Activated CD8-positive, alpha-beta T cell treated with anti-CD3 and anti-CD28 coated beads for 36 hours (primary cell): Measurements from ENCODE around the gene VSIG2. TPM values are rescaled to one million over a fixed set of nuclear protein-coding genes. Genes with fewer than 3 reads are reported as not detected.

ENCODE experiments used
- ATAC-seq: fragments of 200-7000 bp; cut with Tn5 transposase; one replicate; pipeline ENCODE4 v1.10.0; 2021; ENCODE audit warnings: mild to moderate bottlenecking, moderate library complexity
- CTCF ChIA-PET: fragments of 350-600 bp; sonication (Branson Sonifier 250); formaldehyde crosslinking; loops from one replicate; lab custom pipeline; 2021; ENCODE audit warnings: antibody characterized with exemption; lab: Charles Lee
- POLR2A ChIA-PET: fragments of 350-600 bp; sonication (Branson Sonifier 250); formaldehyde crosslinking; loops from one replicate; lab custom pipeline; 2021; ENCODE audit warnings: antibody characterized with exemption; lab: Charles Lee
- DNase-seq: peaks from one replicate; pipeline ENCODE4 v3.0.0-alpha.2; 2020
- H3K27ac Mint-ChIP-seq: one replicate; pipeline ENCODE4 v1.8.0; 2021; ENCODE audit warnings: mild to moderate bottlenecking, mixed read lengths
- H3K27me3 Mint-ChIP-seq: one replicate; pipeline ENCODE4 v1.8.0; 2021; ENCODE audit warnings: mixed read lengths
- H3K36me3 Mint-ChIP-seq: one replicate; pipeline ENCODE4 v1.8.0; 2021; ENCODE audit warnings: low read depth, mixed read lengths
- H3K4me1 Mint-ChIP-seq: one replicate; pipeline ENCODE4 v1.8.0; 2021; ENCODE audit warnings: low read depth, mixed read lengths
- H3K4me3 Mint-ChIP-seq: one replicate; pipeline ENCODE4 v1.8.0; 2021; ENCODE audit warnings: mild to moderate bottlenecking, moderate library complexity, mixed read lengths
- H3K9me3 Mint-ChIP-seq: one replicate; pipeline ENCODE4 v1.8.0; 2021; ENCODE audit warnings: mixed read lengths
- intact Hi-C: fragments of 100-400 bp; cut with micrococcal nuclease; formaldehyde crosslinking; loops from one replicate; pipeline ENCODE4 v1.10.0; 2022
- total RNA-seq, 2 experiments: library from RNA; stranded (reverse); gene quantifications; one replicate each; pipeline ENCODE4 v1.2.3, GENCODE V29; 2021
- TF ChIP-seq, protein P1 (sequence below): fragments of 200-600 bp; IDR thresholded peaks from one replicate; pipeline ENCODE4 v1.8.0; 2022; ENCODE audit warnings: antibody characterized with exemption, mild to moderate bottlenecking

The VSIG2 gene
- total RNA-seq, 2 experiments from 2014 or later = 0.32 TPM; not detected in 1

DNA sequence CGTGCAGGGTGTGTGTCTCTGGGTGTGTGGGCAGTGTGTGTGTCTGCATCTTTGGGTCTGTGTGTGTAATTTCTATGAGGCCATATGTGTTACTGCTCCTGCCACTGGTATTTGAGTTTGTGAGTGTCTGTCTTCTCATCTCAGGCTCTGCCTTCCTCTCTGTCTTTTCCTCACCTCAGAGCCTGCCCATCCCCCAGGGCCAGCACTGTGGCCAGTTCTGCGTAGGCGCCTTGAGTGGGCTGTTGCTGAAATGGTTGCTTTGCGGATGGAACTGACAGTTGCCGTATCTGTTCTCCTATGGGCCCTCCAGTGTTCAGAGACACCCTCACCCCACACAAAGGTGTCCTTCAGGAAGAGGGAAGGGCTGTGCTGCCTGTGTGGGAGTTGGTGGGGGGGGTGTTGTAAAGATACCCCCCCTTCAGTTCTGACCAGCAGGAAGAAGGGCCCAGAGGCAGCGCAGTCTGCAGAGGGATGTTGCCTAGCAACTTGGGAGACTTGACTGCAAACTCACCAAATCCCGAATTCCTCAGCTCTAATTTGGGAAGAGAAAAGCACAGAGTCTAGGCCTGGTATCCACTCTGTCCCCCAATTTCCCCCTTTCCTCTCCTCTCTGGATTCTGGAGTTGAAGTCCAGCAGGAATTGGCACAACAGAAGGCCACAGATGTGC is 14.3 kb downstream of the VSIG2 start:
- Mint-ChIP-seq H3K9me3 (no peaks in the 10 kb centered on the region), H3K36me3 (no peaks in the 10 kb centered on the region), H3K4me3 (no peak overlapping the region), H3K4me1 (peaks cover 14% of the 10 kb centered on the region), H3K27ac (no peak overlapping the region), H3K27me3 (peaks cover 14% of the 10 kb centered on the region)
- no peak for DNase-seq
- ChIA-PET CTCF (interaction anchor here (0.7 to 2.6 kb wide), 4 partner anchors 9 to 99 kb away, joined by 3 to 8 read pairs (median 5); no protein-coding TSS in a partner anchor), POLR2A (interaction anchor here (1.2 kb wide), 1 partner anchor 37 kb away, joined by 3 read pairs; no protein-coding TSS in a partner anchor)
- intact Hi-C loops = no loop called here
- no peak for ATAC-seq
- TF ChIP-seq, protein P1, sequence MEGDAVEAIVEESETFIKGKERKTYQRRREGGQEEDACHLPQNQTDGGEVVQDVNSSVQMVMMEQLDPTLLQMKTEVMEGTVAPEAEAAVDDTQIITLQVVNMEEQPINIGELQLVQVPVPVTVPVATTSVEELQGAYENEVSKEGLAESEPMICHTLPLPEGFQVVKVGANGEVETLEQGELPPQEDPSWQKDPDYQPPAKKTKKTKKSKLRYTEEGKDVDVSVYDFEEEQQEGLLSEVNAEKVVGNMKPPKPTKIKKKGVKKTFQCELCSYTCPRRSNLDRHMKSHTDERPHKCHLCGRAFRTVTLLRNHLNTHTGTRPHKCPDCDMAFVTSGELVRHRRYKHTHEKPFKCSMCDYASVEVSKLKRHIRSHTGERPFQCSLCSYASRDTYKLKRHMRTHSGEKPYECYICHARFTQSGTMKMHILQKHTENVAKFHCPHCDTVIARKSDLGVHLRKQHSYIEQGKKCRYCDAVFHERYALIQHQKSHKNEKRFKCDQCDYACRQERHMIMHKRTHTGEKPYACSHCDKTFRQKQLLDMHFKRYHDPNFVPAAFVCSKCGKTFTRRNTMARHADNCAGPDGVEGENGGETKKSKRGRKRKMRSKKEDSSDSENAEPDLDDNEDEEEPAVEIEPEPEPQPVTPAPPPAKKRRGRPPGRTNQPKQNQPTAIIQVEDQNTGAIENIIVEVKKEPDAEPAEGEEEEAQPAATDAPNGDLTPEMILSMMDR = no peak

DNA sequence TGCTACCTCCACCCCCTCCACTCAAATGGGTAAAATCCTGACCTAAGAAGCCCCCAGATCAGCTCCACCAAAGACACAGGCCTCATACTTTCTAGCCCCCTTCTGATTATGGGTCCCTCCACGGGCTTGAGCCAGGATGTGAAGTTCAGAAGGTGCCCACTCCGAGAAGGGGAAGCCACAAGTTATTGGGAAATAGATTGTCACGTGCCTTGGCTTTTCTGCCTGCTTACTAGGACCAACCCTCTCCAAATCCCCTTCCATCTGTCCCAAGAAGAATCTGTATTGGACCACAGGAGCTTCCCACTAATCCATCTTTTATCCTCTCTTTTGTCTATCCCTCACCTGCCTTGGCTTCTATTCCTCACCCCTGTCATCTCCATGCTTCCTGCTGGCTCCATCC is 15.3 kb downstream of the VSIG2 start:
- H3K36me3 Mint-ChIP-seq = no peaks in the 10 kb centered on the region
- no peak for ATAC-seq
- intact Hi-C loops = no loop called here
- CTCF ChIA-PET = interaction anchor here (1.6 to 2.6 kb wide), 2 partner anchors 10 to 68 kb away, joined by 5 to 7 read pairs; no protein-coding TSS in a partner anchor
- H3K4me3 Mint-ChIP-seq = no peak overlapping the region
- H3K9me3 Mint-ChIP-seq = no peaks in the 10 kb centered on the region
- H3K27me3 Mint-ChIP-seq = peaks cover 11% of the 10 kb centered on the region
- no peak overlapping the region for H3K27ac Mint-ChIP-seq
- DNase-seq = no peak
- peaks cover 14% of the 10 kb centered on the region for H3K4me1 Mint-ChIP-seq
- TF ChIP-seq, protein P1 = no peak
- POLR2A ChIA-PET = no interaction called here

DNA sequence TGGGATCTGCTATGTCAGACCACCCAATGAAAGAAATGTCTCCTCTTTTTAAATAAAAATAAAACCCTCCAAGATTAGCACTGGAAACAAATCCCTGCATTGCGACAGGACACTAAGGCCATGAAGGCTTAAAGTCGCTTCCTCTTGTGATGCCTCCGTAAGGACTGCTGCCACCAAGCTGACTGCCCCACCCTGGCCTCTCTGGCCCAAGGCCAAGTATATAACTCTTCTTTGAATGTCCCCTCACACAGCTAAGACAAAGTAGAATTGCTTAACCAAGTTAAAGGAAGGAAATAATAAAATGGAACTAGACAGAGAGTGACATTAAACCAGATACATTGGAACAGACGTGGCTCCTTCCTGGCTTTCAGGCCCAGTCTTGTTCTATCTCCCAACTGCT is 19.8 kb downstream of the VSIG2 start:
- Mint-ChIP-seq H3K9me3 (no peaks in the 10 kb centered on the region), H3K4me1 (no peaks in the 10 kb centered on the region), H3K36me3 (no peaks in the 10 kb centered on the region), H3K27ac (no peak overlapping the region), H3K4me3 (no peak overlapping the region), H3K27me3 (no peaks in the 10 kb centered on the region)
- intact Hi-C loops = no loop called here
- TF ChIP-seq, protein P1 = no peak
- ChIA-PET POLR2A (no interaction called here), CTCF (interaction anchor here (0.7 to 1.5 kb wide), 4 partner anchors 8 to 410 kb away, joined by 3 to 4 read pairs (median 3); no protein-coding TSS in a partner anchor)
- DNase-seq = no peak
- ATAC-seq = no peak

DNA sequence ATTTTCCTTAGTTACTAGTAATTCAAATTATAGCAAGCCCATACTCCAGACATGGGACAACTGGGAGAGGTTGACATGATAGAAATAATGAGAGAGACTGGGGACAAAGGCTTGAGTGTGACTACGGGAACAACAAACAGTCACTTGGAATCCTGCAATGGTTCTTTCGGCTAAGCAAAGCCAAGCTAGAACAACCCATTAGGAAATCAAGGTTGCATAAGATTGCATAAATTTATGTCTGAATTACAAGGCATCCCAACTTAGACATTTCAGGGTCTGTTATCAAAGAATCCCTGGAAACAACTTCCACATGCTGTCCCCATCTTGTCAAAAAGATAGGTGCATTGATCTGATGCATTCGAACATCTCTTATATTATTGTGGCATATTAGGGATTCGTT is 22.5 kb downstream of the VSIG2 start:
- H3K27me3 Mint-ChIP-seq = peaks cover 13% of the 10 kb centered on the region
- ATAC-seq = no peak
- no peak for DNase-seq
- no peaks in the 10 kb centered on the region for H3K36me3 Mint-ChIP-seq
- H3K4me1 Mint-ChIP-seq = peaks cover 4% of the 10 kb centered on the region
- H3K9me3 Mint-ChIP-seq = no peaks in the 10 kb centered on the region
- POLR2A ChIA-PET = no interaction called here
- TF ChIP-seq, protein P1 = no peak
- intact Hi-C loops = no loop called here
- H3K27ac Mint-ChIP-seq = no peak overlapping the region
- CTCF ChIA-PET = no interaction called here
- H3K4me3 Mint-ChIP-seq = no peak overlapping the region

DNA sequence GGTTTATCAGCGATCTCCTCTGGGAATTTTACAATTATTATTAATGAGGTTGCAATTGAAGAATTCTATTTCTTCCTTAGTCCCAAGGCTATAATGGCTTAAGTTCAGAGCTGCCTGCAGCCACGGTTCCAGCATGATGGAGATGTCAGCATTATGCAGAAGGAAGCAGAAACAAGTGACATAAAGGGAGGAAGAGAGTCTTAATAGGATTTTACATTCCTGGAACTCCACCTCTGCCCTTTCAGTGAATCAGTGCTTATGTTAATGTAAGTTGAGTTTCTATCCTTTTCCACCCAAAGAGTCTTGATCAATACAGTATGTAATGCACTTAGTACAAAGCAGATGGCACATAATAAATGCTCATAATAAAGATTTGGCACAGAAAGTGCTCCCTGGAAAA is 23.9 kb downstream of the VSIG2 start:
- TF ChIP-seq, protein P1 = no peak
- no peak for DNase-seq
- Mint-ChIP-seq H3K36me3 (no peaks in the 10 kb centered on the region), H3K9me3 (no peaks in the 10 kb centered on the region), H3K4me1 (peaks cover 4% of the 10 kb centered on the region), H3K27me3 (peaks cover 21% of the 10 kb centered on the region), H3K27ac (no peak overlapping the region), H3K4me3 (no peak overlapping the region)
- intact Hi-C loops = no loop called here
- CTCF ChIA-PET = no interaction called here
- no peak for ATAC-seq
- POLR2A ChIA-PET = no interaction called here
